Measurements from ENCODE around the gene CHMP4A. TPM values are rescaled to one million over a fixed set of nuclear protein-coding genes. Genes with fewer than 3 reads are reported as not detected.
A peak's percentile ranks its signal among the peaks of the same experiment; 100 is the strongest.
"Not testable (repeated sequence)": the region's sequence is repeated elsewhere in the genome, so short reads cannot be mapped to it uniquely, and the experiment has no call there.

The CHMP4A gene
- total RNA-seq, 1 donor from 2014 or later = 32.2 TPM

DNA sequence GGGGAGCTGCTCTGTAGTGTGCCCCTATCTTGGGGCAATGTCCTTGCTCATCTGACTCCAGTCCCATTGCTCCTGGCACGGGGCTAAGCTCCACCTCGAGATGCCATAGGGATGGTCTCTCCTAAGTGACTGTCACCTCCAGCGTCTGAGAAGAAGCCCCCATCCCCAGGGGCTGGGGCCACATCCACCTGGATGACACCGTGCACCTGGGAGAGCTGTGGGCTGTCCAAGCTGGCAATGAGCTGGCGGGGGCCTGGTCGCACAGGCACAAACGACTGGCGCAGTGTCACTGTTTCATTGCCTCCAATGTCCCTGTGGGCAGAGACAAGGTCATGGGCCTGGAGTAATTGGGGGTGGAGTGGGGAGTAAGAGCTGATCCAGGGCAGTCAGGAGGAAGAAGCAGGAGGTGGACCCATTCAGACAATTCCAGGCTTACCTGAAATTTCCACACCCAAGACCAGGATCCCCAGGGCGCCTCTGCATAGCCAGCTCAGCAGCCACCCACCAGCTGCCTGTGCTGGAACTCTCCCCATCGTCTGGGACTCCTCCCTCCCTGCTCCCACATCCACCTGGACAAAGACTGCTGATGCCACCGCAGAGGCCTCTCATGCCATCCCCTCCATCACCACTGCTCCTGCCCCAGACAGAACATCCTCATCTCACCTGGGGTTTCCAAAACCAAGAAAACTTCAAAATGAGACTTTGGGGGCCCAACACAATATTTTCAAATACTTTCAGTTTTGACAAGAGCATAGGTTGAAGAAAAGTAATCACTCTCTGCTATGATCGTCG lies 36.1 kb upstream of the CHMP4A start:
- H2AFZ ChIP-seq (ENCODE audit: low read depth, low read length) = no peak overlapping the region
- H3K9me3 ChIP-seq (ENCODE audit: insufficient read depth, low read depth, low read length) = no peaks in the 10 kb centered on the region
- TF ChIP-seq EZH2 (IDR thresholded peaks at IDR 0.05; ENCODE audit: insufficient read depth, low read length) = no peak
- TF ChIP-seq, protein P1, sequence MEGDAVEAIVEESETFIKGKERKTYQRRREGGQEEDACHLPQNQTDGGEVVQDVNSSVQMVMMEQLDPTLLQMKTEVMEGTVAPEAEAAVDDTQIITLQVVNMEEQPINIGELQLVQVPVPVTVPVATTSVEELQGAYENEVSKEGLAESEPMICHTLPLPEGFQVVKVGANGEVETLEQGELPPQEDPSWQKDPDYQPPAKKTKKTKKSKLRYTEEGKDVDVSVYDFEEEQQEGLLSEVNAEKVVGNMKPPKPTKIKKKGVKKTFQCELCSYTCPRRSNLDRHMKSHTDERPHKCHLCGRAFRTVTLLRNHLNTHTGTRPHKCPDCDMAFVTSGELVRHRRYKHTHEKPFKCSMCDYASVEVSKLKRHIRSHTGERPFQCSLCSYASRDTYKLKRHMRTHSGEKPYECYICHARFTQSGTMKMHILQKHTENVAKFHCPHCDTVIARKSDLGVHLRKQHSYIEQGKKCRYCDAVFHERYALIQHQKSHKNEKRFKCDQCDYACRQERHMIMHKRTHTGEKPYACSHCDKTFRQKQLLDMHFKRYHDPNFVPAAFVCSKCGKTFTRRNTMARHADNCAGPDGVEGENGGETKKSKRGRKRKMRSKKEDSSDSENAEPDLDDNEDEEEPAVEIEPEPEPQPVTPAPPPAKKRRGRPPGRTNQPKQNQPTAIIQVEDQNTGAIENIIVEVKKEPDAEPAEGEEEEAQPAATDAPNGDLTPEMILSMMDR (IDR thresholded peaks at IDR 0.05; ENCODE audit: insufficient read depth, low read depth, low read length) = no peak
- FAIRE-seq (no peak), DNase-seq (ENCODE audit: low read depth) (no peak)
- H3K4me2 ChIP-seq (ENCODE audit: low read length) = no peak overlapping the region
- H3K9ac ChIP-seq (ENCODE audit: low read length) = no peak overlapping the region
- H3K36me3 Mint-ChIP-seq (ENCODE audit: low read depth, unreplicated experiment) = peaks cover 20% of the 10 kb centered on the region
- no peak overlapping the region for H3K4me3 Mint-ChIP-seq (ENCODE audit: unreplicated experiment)
- H3K4me3 ChIP-seq (ENCODE audit: insufficient read depth, low read depth, low read length) = no peak overlapping the region
- no peaks in the 10 kb centered on the region for H3K79me2 ChIP-seq (ENCODE audit: insufficient read depth, low read length)
- H3K27ac ChIP-seq (ENCODE audit: low read depth, low read length) = no peak overlapping the region
- H3K4me1 Mint-ChIP-seq (ENCODE audit: low read depth, unreplicated experiment) = peaks cover 22% of the 10 kb centered on the region
- peaks cover 11% of the 10 kb centered on the region for H3K4me1 ChIP-seq (ENCODE audit: insufficient read depth, low read length)
- H3K9me3 Mint-ChIP-seq (ENCODE audit: unreplicated experiment) = no peaks in the 10 kb centered on the region
- no peaks in the 10 kb centered on the region for H3K36me3 ChIP-seq (ENCODE audit: insufficient read depth, low read length)
- H3K27ac Mint-ChIP-seq (ENCODE audit: unreplicated experiment) = no peak overlapping the region
- H4K20me1 ChIP-seq (ENCODE audit: insufficient read depth, low read length) = no peaks in the 10 kb centered on the region
- no peaks in the 10 kb centered on the region for H3K27me3 ChIP-seq (ENCODE audit: insufficient read depth, low read length)
- no peaks in the 10 kb centered on the region for H3K27me3 Mint-ChIP-seq (ENCODE audit: low read depth, unreplicated experiment)

DNA sequence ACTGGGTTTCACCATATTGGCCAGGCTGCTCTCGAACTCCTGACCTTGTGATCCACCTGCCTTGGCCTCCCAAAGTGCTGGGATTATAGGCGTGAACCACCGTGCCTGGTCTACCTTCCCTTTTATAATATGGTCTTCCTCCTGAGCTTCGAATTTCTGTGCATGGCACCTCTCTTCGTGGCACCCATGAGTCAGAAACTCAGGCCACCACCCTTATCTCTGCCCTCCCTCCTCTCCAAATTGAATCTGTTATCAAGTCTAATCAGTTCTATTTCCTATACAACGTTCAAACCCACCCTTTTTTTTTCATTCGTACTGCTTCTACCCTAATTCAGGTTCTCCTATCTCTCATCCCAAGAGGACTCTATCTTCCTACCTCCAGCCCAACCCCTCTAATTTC lies 34.1 kb upstream of the CHMP4A start:
- Histone ChIP-seq H3K9me3 (ENCODE audit: insufficient read depth, low read depth, low read length) (no peaks in the 10 kb centered on the region), H3K4me3 (ENCODE audit: insufficient read depth, low read depth, low read length) (no peak overlapping the region), H3K36me3 (ENCODE audit: insufficient read depth, low read length) (no peaks in the 10 kb centered on the region), H2AFZ (ENCODE audit: low read depth, low read length) (no peak overlapping the region), H3K27me3 (ENCODE audit: insufficient read depth, low read length) (no peaks in the 10 kb centered on the region), H3K4me1 (ENCODE audit: insufficient read depth, low read length) (peaks cover 16% of the 10 kb centered on the region), H3K79me2 (ENCODE audit: insufficient read depth, low read length) (no peaks in the 10 kb centered on the region), H4K20me1 (ENCODE audit: insufficient read depth, low read length) (no peaks in the 10 kb centered on the region), H3K9ac (ENCODE audit: low read length) (no peak overlapping the region), H3K27ac (ENCODE audit: low read depth, low read length) (no peak overlapping the region), H3K4me2 (ENCODE audit: low read length) (no peak overlapping the region)
- DNase-seq (ENCODE audit: low read depth) = no peak
- no peaks in the 10 kb centered on the region for H3K9me3 Mint-ChIP-seq (ENCODE audit: unreplicated experiment)
- H3K4me3 Mint-ChIP-seq (ENCODE audit: unreplicated experiment) = no peak overlapping the region
- FAIRE-seq = no peak
- H3K27me3 Mint-ChIP-seq (ENCODE audit: low read depth, unreplicated experiment) = no peaks in the 10 kb centered on the region
- H3K4me1 Mint-ChIP-seq (ENCODE audit: low read depth, unreplicated experiment) = peaks cover 22% of the 10 kb centered on the region
- TF ChIP-seq EZH2 (IDR thresholded peaks at IDR 0.05; ENCODE audit: insufficient read depth, low read length) = no peak
- TF ChIP-seq, protein P1 (IDR thresholded peaks at IDR 0.05; ENCODE audit: insufficient read depth, low read depth, low read length) = no peak
- peaks cover 12% of the 10 kb centered on the region for H3K36me3 Mint-ChIP-seq (ENCODE audit: low read depth, unreplicated experiment)
- peak overlapping the region; percentile 89 for H3K27ac Mint-ChIP-seq (ENCODE audit: unreplicated experiment)

GRCh38 chr14:24246765-24247212 lies 33.5 kb upstream of the CHMP4A start:
- TF ChIP-seq EZH2 (IDR thresholded peaks at IDR 0.05; ENCODE audit: insufficient read depth, low read length) = no peak
- TF ChIP-seq, protein P1 (IDR thresholded peaks at IDR 0.05; ENCODE audit: insufficient read depth, low read depth, low read length) = no peak
- Mint-ChIP-seq H3K4me3 (ENCODE audit: unreplicated experiment) (peak overlapping the region; percentile 47), H3K36me3 (ENCODE audit: low read depth, unreplicated experiment) (peaks cover 12% of the 10 kb centered on the region), H3K27ac (ENCODE audit: unreplicated experiment) (no peak overlapping the region), H3K9me3 (ENCODE audit: unreplicated experiment) (no peaks in the 10 kb centered on the region), H3K4me1 (ENCODE audit: low read depth, unreplicated experiment) (peaks cover 20% of the 10 kb centered on the region), H3K27me3 (ENCODE audit: low read depth, unreplicated experiment) (no peaks in the 10 kb centered on the region)
- peaks cover 10% of the 10 kb centered on the region for H3K4me1 ChIP-seq (ENCODE audit: insufficient read depth, low read length)
- H3K36me3 ChIP-seq (ENCODE audit: insufficient read depth, low read length) = no peaks in the 10 kb centered on the region
- no peak overlapping the region for H3K27ac ChIP-seq (ENCODE audit: low read depth, low read length)
- FAIRE-seq (no peak), DNase-seq (ENCODE audit: low read depth) (no peak)
- no peak overlapping the region for H2AFZ ChIP-seq (ENCODE audit: low read depth, low read length)
- peaks cover 3% of the 10 kb centered on the region for H3K79me2 ChIP-seq (ENCODE audit: insufficient read depth, low read length)
- no peak overlapping the region for H3K4me2 ChIP-seq (ENCODE audit: low read length)
- no peak overlapping the region for H3K9ac ChIP-seq (ENCODE audit: low read length)
- H4K20me1 ChIP-seq (ENCODE audit: insufficient read depth, low read length) = peaks cover 2% of the 10 kb centered on the region
- no peaks in the 10 kb centered on the region for H3K27me3 ChIP-seq (ENCODE audit: insufficient read depth, low read length)
- H3K9me3 ChIP-seq (ENCODE audit: insufficient read depth, low read depth, low read length) = no peaks in the 10 kb centered on the region
- no peak overlapping the region for H3K4me3 ChIP-seq (ENCODE audit: insufficient read depth, low read depth, low read length)

GRCh38 chr14:24245350-24245749 lies 32.1 kb upstream of the CHMP4A start:
- not testable (repeated sequence) for DNase-seq (ENCODE audit: low read depth); H3K4me2 ChIP-seq (ENCODE audit: low read length); H3K9me3 ChIP-seq (ENCODE audit: insufficient read depth, low read depth, low read length); H2AFZ ChIP-seq (ENCODE audit: low read depth, low read length); H3K27ac Mint-ChIP-seq (ENCODE audit: unreplicated experiment); H3K4me3 ChIP-seq (ENCODE audit: insufficient read depth, low read depth, low read length); H3K9me3 Mint-ChIP-seq (ENCODE audit: unreplicated experiment); H3K9ac ChIP-seq (ENCODE audit: low read length); H3K27ac ChIP-seq (ENCODE audit: low read depth, low read length); FAIRE-seq; H3K27me3 ChIP-seq (ENCODE audit: insufficient read depth, low read length); H3K36me3 ChIP-seq (ENCODE audit: insufficient read depth, low read length); H3K27me3 Mint-ChIP-seq (ENCODE audit: low read depth, unreplicated experiment)
- peaks cover 18% of the 10 kb centered on the region for H3K4me1 ChIP-seq (ENCODE audit: insufficient read depth, low read length)
- peaks cover 17% of the 10 kb centered on the region for H3K79me2 ChIP-seq (ENCODE audit: insufficient read depth, low read length)
- Mint-ChIP-seq H3K4me1 (ENCODE audit: low read depth, unreplicated experiment) (peaks cover 17% of the 10 kb centered on the region), H3K36me3 (ENCODE audit: low read depth, unreplicated experiment) (peaks cover 16% of the 10 kb centered on the region), H3K4me3 (ENCODE audit: unreplicated experiment) (peak overlapping the region; percentile 20)
- peaks cover 14% of the 10 kb centered on the region for H4K20me1 ChIP-seq (ENCODE audit: insufficient read depth, low read length)

Measured in astrocyte (in vitro differentiated cells and primary cell).